Mesodermal cell (in vitro differentiated cells): ENCODE results near the gene MARCHF3. TPM values are rescaled to one million over a fixed set of nuclear protein-coding genes. Genes with fewer than 3 reads are reported as not detected.
A peak's percentile ranks its signal among the peaks of the same experiment; 100 is the strongest.

Experiments
- H3K27ac ChIP-seq: 2 replicates; pipeline ENCODE4 v1.7.0; 2013; ENCODE audit warnings: mild to moderate bottlenecking, low read depth, low read length, moderate library complexity; ENCODE audit not compliant: severe bottlenecking
- H3K36me3 ChIP-seq: 2 replicates; pipeline ENCODE4 v1.7.1; 2013; ENCODE audit warnings: mild to moderate bottlenecking, low read length, moderate library complexity; ENCODE audit not compliant: control insufficient read depth, insufficient read depth
- H3K4me1 ChIP-seq: one replicate; pipeline ENCODE4 v1.7.1; 2013; ENCODE audit warnings: mild to moderate bottlenecking, low read length; ENCODE audit not compliant: insufficient read depth, control insufficient read depth, poor library complexity, severe bottlenecking
- H3K4me3 ChIP-seq: 2 replicates; pipeline ENCODE4 v1.7.0; 2013; ENCODE audit warnings: low read length, control low read depth, mild to moderate bottlenecking; ENCODE audit not compliant: insufficient read depth, poor library complexity, severe bottlenecking; ENCODE audit errors: extremely low read depth
- H3K9me3 ChIP-seq: 2 replicates; pipeline ENCODE4 v1.7.1; 2013; ENCODE audit warnings: mild to moderate bottlenecking, low read length, moderate library complexity; ENCODE audit not compliant: control insufficient read depth
- WGBS, 2 experiments: methylation state at CpG; one replicate each; pipeline ENCODE4 v1.1.5; 2013; ENCODE audit warnings: missing lambda C conversion rate in 2 of 2; ENCODE audit not compliant: insufficient coverage in 2 of 2; 5-methylcytosine and 5-hydroxymethylcytosine counted together
- polyA plus RNA-seq, 2 experiments: library from polyadenylated mRNA; stranded (reverse); fragments of 50-300 nt; gene quantifications; one replicate each; pipeline ENCODE4 v1.2.3, GENCODE V29; 2013

MARCHF3 gene
- 12.5 TPM for polyA plus RNA-seq (2013, experiment 1 of 2)
- polyA plus RNA-seq (2013, experiment 2 of 2), result 16.2 TPM

GRCh38 chr5:127030259-127031146 is at the start of gene MARCHF3:
Gene MARCHF3, minus strand, starts transcription at chr5:127030558. Its CDS starts 112,387 bp downstream, at chr5:126918171.
- Histone ChIP-seq H3K27ac (peak within 1 kb of the TSS; percentile 60), H3K9me3 (no peaks in the 10 kb centered on the region), H3K4me1 (peaks cover 7% of the 10 kb centered on the region), H3K4me3 (peak within 1 kb of the TSS; percentile 76), H3K36me3 (no peaks in the 10 kb centered on the region)
- WGBS, 2 experiments, result 0% methylated on average over 76 to 85 of the region's 97 CpGs

GRCh38 chr5:127079994-127080491 is 49.7 kb upstream of the MARCHF3 start:
- 0 to 9% methylated on average over 1 to 4 of the region's 9 CpGs for WGBS, 2 experiments

DNA sequence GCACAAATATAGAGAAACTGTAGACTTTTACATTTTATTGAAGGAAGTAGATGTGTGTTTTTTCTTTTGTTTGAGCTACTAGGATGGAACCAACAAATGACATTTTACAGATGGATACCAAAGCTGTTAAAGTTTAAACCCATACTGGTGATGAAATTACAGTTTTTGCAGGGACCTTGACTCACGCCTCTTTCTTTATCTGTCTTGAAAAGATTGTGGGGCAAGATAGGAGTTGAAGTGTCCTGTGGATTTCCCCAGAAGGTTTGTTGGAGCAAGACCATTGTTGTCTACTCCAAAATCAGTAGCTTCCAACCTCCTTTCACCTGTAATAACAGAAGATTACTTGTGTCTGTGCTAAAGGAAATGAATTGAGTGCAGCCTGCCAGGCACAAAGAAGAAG is 47.0 kb upstream of the MARCHF3 start:
- no peak overlapping the region for H3K27ac ChIP-seq
- no CpG with 5 or more reads among the region's 1 CpG for WGBS, 2 experiments

More at GRCh38 chr5:127079994-127080491, 49.7 kb upstream of the MARCHF3 start:
- H3K27ac ChIP-seq, result no peak overlapping the region
- H3K4me1 ChIP-seq, result peaks cover 12% of the 10 kb centered on the region
- H3K4me3 ChIP-seq, result no peak overlapping the region
- no peaks in the 10 kb centered on the region for H3K36me3 ChIP-seq
- no peaks in the 10 kb centered on the region for H3K9me3 ChIP-seq

GRCh38 chr5:127076315-127077129 is 46.2 kb upstream of the MARCHF3 start:
- Histone ChIP-seq H3K36me3 (no peaks in the 10 kb centered on the region), H3K4me3 (no peak overlapping the region), H3K27ac (peak overlapping the region; percentile 32), H3K9me3 (no peaks in the 10 kb centered on the region), H3K4me1 (peaks cover 12% of the 10 kb centered on the region)
- WGBS, 2 experiments, result 47 to 70% methylated on average over 2 to 3 of the region's 4 CpGs

More for the DNA sequence above, 47.0 kb upstream of the MARCHF3 start:
- Histone ChIP-seq H3K4me3 (no peak overlapping the region), H3K9me3 (no peaks in the 10 kb centered on the region), H3K36me3 (no peaks in the 10 kb centered on the region), H3K4me1 (peaks cover 12% of the 10 kb centered on the region)

DNA sequence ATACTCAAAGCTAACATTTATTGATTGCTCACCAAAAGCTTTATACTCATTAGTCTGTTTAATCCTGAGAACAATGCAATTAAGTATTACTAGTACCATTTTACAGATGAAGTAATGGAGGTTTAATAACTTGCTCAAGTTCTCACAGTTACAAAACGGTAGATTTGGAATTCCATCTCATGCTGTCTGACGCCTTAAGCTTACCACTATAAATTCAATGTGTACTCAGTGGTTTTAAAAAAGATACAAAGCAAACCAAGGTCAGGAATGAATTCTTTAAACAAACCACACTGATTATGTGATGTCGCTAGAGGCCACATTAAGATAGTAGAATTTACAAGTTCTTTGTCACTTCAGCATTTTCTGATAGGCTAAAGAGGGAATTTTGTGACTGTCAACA is 44.1 kb upstream of the MARCHF3 start:
- H3K36me3 ChIP-seq, result no peaks in the 10 kb centered on the region
- H3K27ac ChIP-seq, result no peak overlapping the region
- H3K4me3 ChIP-seq, result no peak overlapping the region
- 95% methylated on average over 3 of the region's 3 CpGs; no CpG with 5 or more reads in 1 of the 2 experiments for WGBS, 2 experiments
- H3K4me1 ChIP-seq, result peaks cover 8% of the 10 kb centered on the region
- H3K9me3 ChIP-seq, result no peaks in the 10 kb centered on the region

- Histone ChIP-seq H3K27ac (no peak within 1 kb of the TSS), H3K36me3 (no peaks in the 10 kb centered on the region), H3K9me3 (no peaks in the 10 kb centered on the region), H3K4me3 (no peak within 1 kb of the TSS), H3K4me1 (peaks cover 8% of the 10 kb centered on the region)
- 95% methylated on average over 41 to 50 of the region's 56 CpGs for WGBS, 2 experiments
Observed at GRCh38 chr5:127072861-127073846, 42.8 kb upstream of the MARCHF3 start, which contains the start of gene C5orf63. Gene C5orf63, minus strand, starts transcription at chr5:127073502. Its CDS starts 14,507 bp downstream, at chr5:127058995.

- Histone ChIP-seq H3K4me1 (no peaks in the 10 kb centered on the region), H3K4me3 (no peak overlapping the region), H3K36me3 (no peaks in the 10 kb centered on the region), H3K27ac (no peak overlapping the region), H3K9me3 (no peaks in the 10 kb centered on the region)
- WGBS, 2 experiments, result no CpG with 5 or more reads among the region's 2 CpGs
Observed at GRCh38 chr5:127070243-127070642, 39.9 kb upstream of the MARCHF3 start.

- Histone ChIP-seq H3K36me3 (no peaks in the 10 kb centered on the region), H3K9me3 (no peaks in the 10 kb centered on the region), H3K4me3 (no peak overlapping the region), H3K27ac (no peak overlapping the region), H3K4me1 (no peaks in the 10 kb centered on the region)
- 100% methylated on average over 1 of the region's 2 CpGs for WGBS, 2 experiments
Observed at GRCh38 chr5:127068493-127069214, 38.3 kb upstream of the MARCHF3 start.

GRCh38 chr5:127066721-127067120 is 36.4 kb upstream of the MARCHF3 start:
- no peaks in the 10 kb centered on the region for H3K36me3 ChIP-seq
- H3K4me1 ChIP-seq, result no peaks in the 10 kb centered on the region
- H3K4me3 ChIP-seq, result no peak overlapping the region
- H3K27ac ChIP-seq, result no peak overlapping the region
- H3K9me3 ChIP-seq, result no peaks in the 10 kb centered on the region
